GM18526 (cell line): ENCODE results near the gene SLC25A38.

Experiments
- POLR2A ChIP-seq: IDR thresholded peaks from 3 replicates; pipeline ENCODE4 v1.6.1; 2011; ENCODE audit not compliant: insufficient read length; ENCODE audit errors: extremely low read depth

The SLC25A38 gene

GRCh38 chr3:39362192-39362591 lies 21.0 kb upstream of the SLC25A38 start:
- no peak for TF ChIP-seq POLR2A

DNA sequence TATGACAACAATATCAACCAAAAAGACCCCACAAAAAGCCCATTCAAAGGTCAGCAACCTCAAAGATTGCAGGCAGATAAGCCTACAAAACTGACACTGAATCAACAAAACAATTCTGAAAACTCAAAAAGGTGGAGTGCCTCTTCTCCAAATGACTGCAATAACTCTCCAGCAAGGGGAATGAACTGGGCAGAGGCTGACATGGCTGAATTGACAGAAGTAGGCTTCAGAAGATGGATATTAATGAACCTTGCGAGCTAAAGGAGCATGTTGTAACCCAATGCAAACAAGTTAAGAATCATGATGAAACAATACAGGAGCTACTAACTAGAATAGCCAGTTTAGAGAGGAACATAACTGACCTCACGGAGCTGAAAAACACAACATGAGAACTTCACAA lies 20.4 kb upstream of the SLC25A38 start:
- TF ChIP-seq POLR2A: no peak

- TF ChIP-seq POLR2A: no peak
Observed at GRCh38 chr3:39372833-39373232, 10.3 kb upstream of the SLC25A38 start.

- no peak for TF ChIP-seq POLR2A
Observed at GRCh38 chr3:39376959-39377634, 6.1 kb upstream of the SLC25A38 start.

- no peak for TF ChIP-seq POLR2A
Observed at GRCh38 chr3:39378088-39378487, 5.1 kb upstream of the SLC25A38 start.

DNA sequence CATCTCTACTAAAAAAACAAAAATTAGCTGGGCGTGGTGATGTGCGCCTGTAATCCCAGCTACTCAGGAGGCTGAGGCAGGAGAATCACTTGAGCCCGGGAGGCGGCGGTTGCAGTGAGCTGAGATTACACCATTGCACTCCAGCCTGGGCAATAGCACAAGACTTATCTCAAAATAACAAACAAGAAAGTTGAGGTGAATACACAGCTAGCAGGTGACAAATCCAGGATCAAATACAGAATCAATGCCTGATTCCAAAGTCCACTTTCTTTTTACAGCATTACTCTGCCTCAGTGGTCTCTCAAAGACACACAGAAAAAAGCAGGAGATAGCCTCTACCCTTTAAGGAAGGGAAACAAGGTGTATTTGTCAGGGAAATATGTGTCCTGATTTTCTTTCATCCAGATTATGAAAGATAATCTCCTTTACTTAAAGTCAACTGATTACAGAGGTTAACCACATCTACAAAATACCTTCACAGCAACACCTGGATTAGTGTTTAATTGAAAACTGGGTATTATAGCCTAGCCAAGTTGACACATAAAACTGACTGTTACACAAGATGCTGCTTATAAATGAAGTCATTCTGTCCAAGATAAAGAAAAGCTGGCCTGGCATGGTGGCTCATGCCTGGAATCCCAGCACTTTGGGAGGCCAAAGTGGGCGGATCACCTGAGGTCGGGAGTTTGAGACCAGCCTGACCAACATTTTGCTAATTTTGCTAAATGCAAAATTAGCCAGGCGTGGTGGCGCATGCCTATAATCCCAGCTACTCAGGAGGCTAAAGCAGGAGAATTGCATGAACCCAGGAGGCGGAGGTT lies 4.0 kb upstream of the SLC25A38 start:
- no peak for TF ChIP-seq POLR2A

DNA sequence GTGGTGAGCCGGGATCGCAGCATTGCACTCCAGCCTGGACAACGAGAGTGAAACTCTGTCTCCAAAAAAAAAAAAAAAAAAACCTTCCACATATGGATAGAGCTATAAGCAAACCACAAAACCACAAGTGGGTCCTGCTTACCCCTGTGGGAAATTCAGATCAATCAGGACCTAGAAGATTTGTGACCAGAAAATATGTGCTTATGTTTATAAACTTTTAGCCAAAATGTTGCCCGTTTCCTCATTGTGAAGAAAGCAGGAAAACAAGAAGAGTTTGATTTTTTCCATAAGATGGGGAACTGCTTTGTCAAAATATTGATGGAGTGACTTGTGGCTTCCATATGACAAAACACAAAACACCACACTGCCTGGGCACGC lies 3.4 kb upstream of the SLC25A38 start:
- no peak for TF ChIP-seq POLR2A

- TF ChIP-seq POLR2A: no peak
Observed at GRCh38 chr3:39381432-39381831, 1.7 kb upstream of the SLC25A38 start.

DNA sequence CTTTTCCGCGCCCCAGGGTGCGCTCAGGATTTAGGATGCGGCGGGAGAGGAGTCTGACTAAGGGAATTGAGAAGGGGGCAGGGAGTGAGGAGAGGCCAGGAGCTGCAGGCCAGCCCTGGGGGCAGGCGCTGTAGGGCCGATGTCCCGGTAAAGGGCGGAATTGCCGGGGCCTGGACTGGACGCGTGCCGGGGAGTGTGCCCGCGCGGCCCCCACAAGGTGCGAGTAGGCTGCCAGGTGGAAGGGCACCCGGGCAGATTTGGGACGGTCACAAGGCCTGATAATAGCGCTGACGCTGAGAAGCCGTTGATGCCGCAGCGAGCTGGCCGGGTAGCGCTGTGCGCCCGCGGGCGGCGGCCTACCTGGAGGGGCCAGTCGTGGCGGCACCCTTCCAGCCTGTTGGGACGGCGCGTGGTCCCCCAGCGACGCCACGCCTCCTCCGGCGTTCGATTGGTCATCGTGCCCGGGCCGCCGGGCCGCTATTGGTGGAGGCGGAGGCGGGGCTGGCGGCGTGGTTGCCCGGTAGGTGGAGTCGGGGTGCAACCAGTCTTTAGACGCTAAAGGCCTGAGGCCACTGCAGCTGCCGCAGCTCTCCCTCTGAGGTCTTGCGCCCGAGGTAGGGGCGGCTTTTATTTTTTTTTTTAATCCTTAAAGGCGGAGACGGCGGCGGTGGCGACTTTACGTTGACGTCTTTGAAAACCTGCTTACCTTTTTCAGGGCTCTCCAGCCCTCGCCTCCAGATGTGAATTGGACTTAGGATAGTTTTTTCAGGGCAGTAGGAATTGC lies 903 bp downstream of the SLC25A38 start:
- TF ChIP-seq POLR2A: peak; percentile 78

DNA sequence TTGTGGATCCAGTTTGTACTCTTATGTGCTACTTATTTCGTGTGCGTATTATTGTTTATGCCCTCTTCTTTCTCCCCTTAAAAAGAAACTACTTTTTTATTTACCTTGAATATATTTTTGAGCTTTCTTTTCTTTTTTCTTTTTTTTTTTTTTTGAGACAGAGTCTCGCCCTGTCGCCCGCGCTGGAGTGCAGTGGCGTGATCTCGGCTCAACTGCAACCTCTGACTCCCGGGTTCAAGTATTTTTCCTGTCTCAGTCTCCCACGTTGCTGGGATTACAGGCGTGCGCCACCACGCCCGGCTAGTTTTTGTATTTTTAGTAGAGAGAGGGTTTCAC lies 1.5 kb downstream of the SLC25A38 start:
- TF ChIP-seq POLR2A: no peak

DNA sequence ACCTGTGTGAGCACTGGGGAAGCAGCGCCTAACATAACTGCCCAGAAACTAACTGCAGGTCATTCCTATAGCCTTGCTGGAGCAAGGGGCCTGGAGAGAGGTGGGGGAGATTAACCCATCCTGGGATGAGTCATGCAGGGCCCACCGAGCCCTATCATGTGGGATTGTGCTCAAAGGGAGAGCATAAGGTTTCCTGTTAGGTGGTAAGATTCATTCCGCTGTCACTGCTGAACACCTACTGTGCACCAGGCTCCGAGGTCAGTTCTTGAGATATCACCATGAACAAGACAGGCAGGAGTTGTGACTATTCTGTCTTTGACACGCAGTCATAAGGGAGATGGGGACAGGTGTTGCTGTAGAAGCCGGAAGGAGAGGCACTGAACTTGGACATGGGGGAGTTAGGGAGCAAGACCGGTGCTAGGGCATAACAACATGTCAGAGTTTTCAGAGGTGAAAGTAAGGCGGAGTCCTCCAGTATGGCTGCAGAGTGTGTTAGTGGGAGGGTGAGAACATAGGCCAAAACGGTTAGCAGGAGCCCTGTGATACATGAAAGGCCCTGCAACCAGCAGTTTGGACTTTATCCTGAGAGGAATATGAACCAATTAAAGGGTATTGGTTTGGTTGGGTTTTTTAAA lies 2.4 kb downstream of the SLC25A38 start:
- TF ChIP-seq POLR2A: no peak

GRCh38 chr3:39386318-39386717 lies 3.1 kb downstream of the SLC25A38 start:
- no peak for TF ChIP-seq POLR2A

- no peak for TF ChIP-seq POLR2A
Observed at GRCh38 chr3:39387411-39387975, 4.3 kb downstream of the SLC25A38 start.

- no peak for TF ChIP-seq POLR2A
Observed at GRCh38 chr3:39388153-39388552, 5.0 kb downstream of the SLC25A38 start.

DNA sequence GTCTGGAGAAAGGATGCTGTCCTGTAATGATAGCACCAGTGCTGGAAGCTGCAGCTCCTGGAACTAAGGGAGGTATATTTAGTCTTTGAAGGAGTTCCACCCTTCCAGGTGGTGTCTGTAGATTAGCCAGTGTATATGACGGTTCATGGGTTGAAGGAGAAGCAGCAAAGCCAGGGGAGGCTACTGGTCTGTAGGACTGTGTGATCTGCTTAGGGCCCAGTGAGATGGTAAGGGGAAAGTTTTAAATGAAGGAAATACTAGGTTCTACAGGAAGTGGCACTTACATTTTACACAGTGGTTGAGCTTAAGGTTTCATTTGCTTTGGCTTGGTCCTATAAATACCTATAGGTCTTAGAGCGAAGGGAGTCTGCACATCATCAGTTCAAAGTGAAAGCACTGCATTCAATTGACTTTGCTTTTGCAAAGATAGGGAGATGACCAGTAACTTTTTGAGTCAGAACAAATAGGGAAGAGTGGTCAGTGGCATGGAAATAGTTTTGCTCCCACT lies 5.6 kb downstream of the SLC25A38 start:
- no peak for TF ChIP-seq POLR2A
